Stimulated activated naive B cell treated with anti-CD40 and anti-IgM and Interleukin-4, amounts not matched to agents 10 μg/mL and 1 μg/mL and 100 μg/mL, for 72 hours (primary cell): Measurements from ENCODE around the gene GPR180.

Source experiments
- ATAC-seq, 2 donors: fragments of 150-1000 bp; cut with Tn5 transposase; replicated peaks; 2 replicates each; pipeline ENCODE4 v1.10.0; 2021; ENCODE audit warnings: moderate library complexity in 1 of 2
- DNase-seq: peaks from one replicate; pipeline ENCODE4 v3.0.0; 2021
- H3K27ac Mint-ChIP-seq: one replicate; pipeline ENCODE4 v1.8.0; 2022; ENCODE audit warnings: mild to moderate bottlenecking, mixed read lengths
- H3K27me3 Mint-ChIP-seq, 2 donors: one replicate each; pipeline ENCODE4 v1.8.0; 2022; ENCODE audit warnings: mixed read lengths in 2 of 2
- H3K36me3 Mint-ChIP-seq, 2 donors: one replicate each; pipeline ENCODE4 v1.8.0; 2022; ENCODE audit warnings: mixed read lengths in 2 of 2, mild to moderate bottlenecking in 1 of 2
- H3K4me1 Mint-ChIP-seq, 2 donors: one replicate each; pipeline ENCODE4 v1.8.0; 2022; ENCODE audit warnings: mixed read lengths in 2 of 2, mild to moderate bottlenecking in 1 of 2
- H3K4me3 Mint-ChIP-seq, 2 donors: one replicate each; pipeline ENCODE4 v1.8.0; 2022; ENCODE audit warnings: mild to moderate bottlenecking in 2 of 2, mixed read lengths in 2 of 2, moderate library complexity in 1 of 2
- H3K9me3 Mint-ChIP-seq, 2 donors: one replicate each; pipeline ENCODE4 v1.8.0; 2022; ENCODE audit warnings: mixed read lengths in 2 of 2, mild to moderate bottlenecking in 1 of 2

GPR180 gene

GRCh38 chr13:94583926-94584325, 17.7 kb upstream of the GPR180 start:
- no peaks in the 10 kb centered on the region for H3K27me3 Mint-ChIP-seq
- H3K4me1 Mint-ChIP-seq, result peaks cover 8 to 13% of the 10 kb centered on the region in 2 donors
- H3K9me3 Mint-ChIP-seq, result no peaks in the 10 kb centered on the region
- no peak overlapping the region for H3K4me3 Mint-ChIP-seq
- H3K27ac Mint-ChIP-seq, result no peak overlapping the region
- ATAC-seq (no peak), DNase-seq (no peak)
- peaks cover 44 to 61% of the 10 kb centered on the region in 2 donors for H3K36me3 Mint-ChIP-seq

- H3K4me3 Mint-ChIP-seq, result no peak overlapping the region
- H3K36me3 Mint-ChIP-seq, result peaks cover 45 to 54% of the 10 kb centered on the region in 2 donors
- peaks cover 9 to 15% of the 10 kb centered on the region in 2 donors for H3K4me1 Mint-ChIP-seq
- H3K27ac Mint-ChIP-seq, result no peak overlapping the region
- DNase-seq, result no peak
- H3K27me3 Mint-ChIP-seq, result no peaks in the 10 kb centered on the region
- no peak for ATAC-seq
- H3K9me3 Mint-ChIP-seq, result no peaks in the 10 kb centered on the region
Measured at GRCh38 chr13:94585543-94586101, 16.0 kb upstream of the GPR180 start.

GRCh38 chr13:94586371-94586770, 15.3 kb upstream of the GPR180 start:
- Mint-ChIP-seq H3K4me1 (peaks cover 7 to 15% of the 10 kb centered on the region in 2 donors), H3K4me3 (no peak overlapping the region), H3K27me3 (no peaks in the 10 kb centered on the region), H3K9me3 (no peaks in the 10 kb centered on the region), H3K27ac (no peak overlapping the region), H3K36me3 (peaks cover 40 to 49% of the 10 kb centered on the region in 2 donors)
- ATAC-seq (no peak), DNase-seq (no peak)

- Mint-ChIP-seq H3K36me3 (peaks cover 32 to 35% of the 10 kb centered on the region in 2 donors), H3K9me3 (no peaks in the 10 kb centered on the region), H3K27me3 (no peaks in the 10 kb centered on the region), H3K4me3 (no peak overlapping the region), H3K4me1 (peaks cover 7 to 15% of the 10 kb centered on the region in 2 donors), H3K27ac (no peak overlapping the region)
- ATAC-seq (no peak), DNase-seq (no peak)
Measured at GRCh38 chr13:94588541-94588940, 13.1 kb upstream of the GPR180 start.

- no peak for ATAC-seq
- H3K36me3 Mint-ChIP-seq, result peaks cover 26 to 29% of the 10 kb centered on the region in 2 donors
- H3K4me1 Mint-ChIP-seq, result peaks cover 15 to 33% of the 10 kb centered on the region in 2 donors
Measured at GRCh38 chr13:94590744-94591143, 10.9 kb upstream of the GPR180 start.

GRCh38 chr13:94595001-94595949, 6.4 kb upstream of the GPR180 start:
- Mint-ChIP-seq H3K4me3 (peak overlapping the region; percentile 92 to 93), H3K9me3 (peaks cover 0 to 3% of the 10 kb centered on the region in 2 donors), H3K4me1 (peaks cover 14 to 29% of the 10 kb centered on the region in 2 donors), H3K36me3 (peaks cover 3 to 8% of the 10 kb centered on the region in 2 donors), H3K27ac (peak overlapping the region; percentile 93), H3K27me3 (no peaks in the 10 kb centered on the region)
- ATAC-seq (peak; percentile 71 to 74), DNase-seq (no peak)

More at GRCh38 chr13:94590744-94591143, 10.9 kb upstream of the GPR180 start:
- no peak overlapping the region for H3K27ac Mint-ChIP-seq
- H3K27me3 Mint-ChIP-seq, result no peaks in the 10 kb centered on the region
- no peak for DNase-seq
- no peak overlapping the region for H3K4me3 Mint-ChIP-seq
- no peaks in the 10 kb centered on the region for H3K9me3 Mint-ChIP-seq

- no peaks in the 10 kb centered on the region for H3K27me3 Mint-ChIP-seq
- H3K9me3 Mint-ChIP-seq, result peaks cover 4% of the 10 kb centered on the region in 2 donors
- peaks cover 7 to 8% of the 10 kb centered on the region in 2 donors for H3K36me3 Mint-ChIP-seq
- peak within 1 kb of the TSS; percentile 92 to 93 for H3K4me3 Mint-ChIP-seq
- peaks cover 18 to 29% of the 10 kb centered on the region in 2 donors for H3K4me1 Mint-ChIP-seq
- ATAC-seq (peak; percentile 95 to 97), DNase-seq (peak; percentile 88)
- peak within 1 kb of the TSS; percentile 93 for H3K27ac Mint-ChIP-seq
Measured at GRCh38 chr13:94595950-94596574, 5.6 kb upstream of the GPR180 start, which contains the start of gene TGDS. TGDS (minus strand) TSS chr13:94596152; CDS start chr13:94596136, 16 bp downstream.

- Mint-ChIP-seq H3K4me1 (peaks cover 19 to 29% of the 10 kb centered on the region in 2 donors), H3K27me3 (no peaks in the 10 kb centered on the region), H3K4me3 (peak overlapping the region; percentile 92 to 93), H3K36me3 (peaks cover 7 to 8% of the 10 kb centered on the region in 2 donors), H3K27ac (peak overlapping the region; percentile 93), H3K9me3 (peaks cover 4% of the 10 kb centered on the region in 2 donors)
- ATAC-seq (no peak), DNase-seq (no peak)
Measured at GRCh38 chr13:94596575-94596971, 5.1 kb upstream of the GPR180 start.

GRCh38 chr13:94598281-94598680, 3.4 kb upstream of the GPR180 start:
- ATAC-seq (no peak), DNase-seq (no peak)
- Mint-ChIP-seq H3K4me3 (no peak overlapping the region), H3K36me3 (peaks cover 4 to 7% of the 10 kb centered on the region in 2 donors), H3K27me3 (no peaks in the 10 kb centered on the region), H3K9me3 (peaks cover 4% of the 10 kb centered on the region in 2 donors), H3K27ac (no peak overlapping the region), H3K4me1 (peaks cover 25 to 37% of the 10 kb centered on the region in 2 donors)

GRCh38 chr13:94599877-94600276, 1.8 kb upstream of the GPR180 start:
- no peaks in the 10 kb centered on the region for H3K27me3 Mint-ChIP-seq
- ATAC-seq (no peak), DNase-seq (no peak)
- no peak overlapping the region for H3K27ac Mint-ChIP-seq
- H3K4me3 Mint-ChIP-seq, result no peak overlapping the region
- H3K9me3 Mint-ChIP-seq, result peaks cover 4% of the 10 kb centered on the region in 2 donors
- H3K36me3 Mint-ChIP-seq, result peaks cover under 1 to 4% of the 10 kb centered on the region in 2 donors
- H3K4me1 Mint-ChIP-seq, result peaks cover 19 to 25% of the 10 kb centered on the region in 2 donors

- Mint-ChIP-seq H3K27ac (no peak overlapping the region), H3K9me3 (peaks cover 1 to 4% of the 10 kb centered on the region in 2 donors), H3K4me1 (peaks cover 9 to 11% of the 10 kb centered on the region in 2 donors), H3K36me3 (peaks cover 9 to 13% of the 10 kb centered on the region in 2 donors), H3K27me3 (no peaks in the 10 kb centered on the region), H3K4me3 (peak overlapping the region; percentile 84 to 94)
- ATAC-seq (no peak), DNase-seq (no peak)
Measured at GRCh38 chr13:94602467-94602866, 810 bp downstream of the GPR180 start.

GRCh38 chr13:94607056-94607455, 5.4 kb downstream of the GPR180 start:
- no peak for DNase-seq
- H3K4me3 Mint-ChIP-seq, result no peak overlapping the region
- no peaks in the 10 kb centered on the region for H3K27me3 Mint-ChIP-seq
- peaks cover 6 to 8% of the 10 kb centered on the region in 2 donors for H3K4me1 Mint-ChIP-seq
- peaks cover 17 to 24% of the 10 kb centered on the region in 2 donors for H3K36me3 Mint-ChIP-seq
- no peak for ATAC-seq
- no peak overlapping the region for H3K27ac Mint-ChIP-seq
- H3K9me3 Mint-ChIP-seq, result no peaks in the 10 kb centered on the region

- Mint-ChIP-seq H3K4me3 (no peak overlapping the region), H3K27me3 (no peaks in the 10 kb centered on the region), H3K36me3 (peaks cover 17 to 24% of the 10 kb centered on the region in 2 donors), H3K4me1 (peaks cover 2 to 3% of the 10 kb centered on the region in 2 donors), H3K9me3 (no peaks in the 10 kb centered on the region), H3K27ac (no peak overlapping the region)
- ATAC-seq, result no peak
- DNase-seq, result no peak
Measured at GRCh38 chr13:94607939-94608338, 6.3 kb downstream of the GPR180 start.

GRCh38 chr13:94608586-94608985, 6.9 kb downstream of the GPR180 start:
- Mint-ChIP-seq H3K4me1 (no peaks in the 10 kb centered on the region), H3K27me3 (no peaks in the 10 kb centered on the region), H3K36me3 (peaks cover 17 to 24% of the 10 kb centered on the region in 2 donors), H3K4me3 (no peak overlapping the region), H3K9me3 (no peaks in the 10 kb centered on the region), H3K27ac (no peak overlapping the region)
- ATAC-seq, result no peak
- no peak for DNase-seq
